ENCODE data around the gene KHNYN.
"Not testable (repeated sequence)": the region's sequence is repeated elsewhere in the genome, so short reads cannot be mapped to it uniquely, and the experiment has no call there.

KHNYN gene

GRCh38 chr14:24429395-24430142 lies at the start of gene KHNYN, which contains the start of gene CBLN3:
KHNYN (plus strand) TSS chr14:24429954; CDS start chr14:24430731, 777 bp downstream.
CBLN3 (minus strand) TSS chr14:24429668; CDS start chr14:24429054, 614 bp downstream.
- in situ Hi-C loops (cut with HindIII; ENCODE audit: low sequenced_read_pairs) = no loop called here

- in situ Hi-C loops (cut with HindIII; ENCODE audit: low sequenced_read_pairs) = no loop called here
Observed at GRCh38 chr14:24381363-24382063, 48.2 kb upstream of the KHNYN start.

- in situ Hi-C loops (cut with HindIII; ENCODE audit: low sequenced_read_pairs) = no loop called here
Observed at GRCh38 chr14:24382064-24382371, 47.7 kb upstream of the KHNYN start.

GRCh38 chr14:24384169-24384568 lies 45.6 kb upstream of the KHNYN start:
- in situ Hi-C loops (cut with HindIII; ENCODE audit: low sequenced_read_pairs) = no loop called here

- in situ Hi-C loops (cut with HindIII; ENCODE audit: low sequenced_read_pairs) = no loop called here
Observed at GRCh38 chr14:24385524-24385923, 44.2 kb upstream of the KHNYN start.

- in situ Hi-C loops (cut with HindIII; ENCODE audit: low sequenced_read_pairs) = no loop called here
Observed at GRCh38 chr14:24387009-24387345, 42.8 kb upstream of the KHNYN start.

- in situ Hi-C loops (cut with HindIII; ENCODE audit: low sequenced_read_pairs) = not testable (repeated sequence)
Observed at GRCh38 chr14:24387579-24387978, 42.2 kb upstream of the KHNYN start.

- in situ Hi-C loops (cut with HindIII; ENCODE audit: low sequenced_read_pairs) = no loop called here
Observed at GRCh38 chr14:24388474-24389179, 41.1 kb upstream of the KHNYN start.

- in situ Hi-C loops (cut with HindIII; ENCODE audit: low sequenced_read_pairs) = no loop called here
Observed at GRCh38 chr14:24389226-24389848, 40.4 kb upstream of the KHNYN start.

- in situ Hi-C loops (cut with HindIII; ENCODE audit: low sequenced_read_pairs) = no loop called here
Observed at GRCh38 chr14:24390701-24391468, 38.9 kb upstream of the KHNYN start.

- in situ Hi-C loops (cut with HindIII; ENCODE audit: low sequenced_read_pairs) = no loop called here
Observed at GRCh38 chr14:24392325-24393091, 37.2 kb upstream of the KHNYN start.

- in situ Hi-C loops (cut with HindIII; ENCODE audit: low sequenced_read_pairs) = no loop called here
Observed at GRCh38 chr14:24394275-24394674, 35.5 kb upstream of the KHNYN start.

- in situ Hi-C loops (cut with HindIII; ENCODE audit: low sequenced_read_pairs) = no loop called here
Observed at GRCh38 chr14:24395609-24396582, 33.9 kb upstream of the KHNYN start.

- in situ Hi-C loops (cut with HindIII; ENCODE audit: low sequenced_read_pairs) = no loop called here
Observed at GRCh38 chr14:24397639-24398292, 32.0 kb upstream of the KHNYN start.

GRCh38 chr14:24398293-24398652 lies 31.5 kb upstream of the KHNYN start:
- in situ Hi-C loops (cut with HindIII; ENCODE audit: low sequenced_read_pairs) = no loop called here

GRCh38 chr14:24398653-24399446 lies 30.9 kb upstream of the KHNYN start, which contains the start of gene NYNRIN:
NYNRIN (plus strand) TSS chr14:24399003; CDS start chr14:24399247, 244 bp downstream.
- in situ Hi-C loops (cut with HindIII; ENCODE audit: low sequenced_read_pairs) = no loop called here

- in situ Hi-C loops (cut with HindIII; ENCODE audit: low sequenced_read_pairs) = no loop called here
Observed at GRCh38 chr14:24399447-24399822, 30.3 kb upstream of the KHNYN start.

All from endothelial cell of hepatic sinusoid (primary cell).